Keratinocyte (primary cell): Measurements from ENCODE around the gene STIM1. TPM values are rescaled to one million over a fixed set of nuclear protein-coding genes. Genes with fewer than 3 reads are reported as not detected.
"Not testable (repeated sequence)": the region's sequence is repeated elsewhere in the genome, so short reads cannot be mapped to it uniquely, and the experiment has no call there.

Source experiments
- DNase-seq: peaks from one replicate; pipeline ENCODE4 v3.0.0-alpha.2; 2011; ENCODE audit warnings: low read depth, missing footprints, low spot score
- FAIRE-seq: peaks from 2 replicates; lab custom pipeline; 2011; peaks lifted over from hg19 to GRCh38; lab: Jason Lieb, UNC
- H2AFZ ChIP-seq: 2 replicates; pipeline ENCODE4 v1.6.0; 2012; ENCODE audit warnings: low read length, control low read depth, inconsistent platforms; ENCODE audit not compliant: control insufficient read depth
- H3K27ac ChIP-seq: 2 replicates; pipeline ENCODE4 v1.5.1; 2011; ENCODE audit warnings: low read length; ENCODE audit not compliant: control insufficient read depth, insufficient read depth
- H3K27me3 ChIP-seq: 3 replicates; pipeline ENCODE4 v1.6.0; 2011; ENCODE audit warnings: low read length; ENCODE audit not compliant: control insufficient read depth, insufficient read depth; ENCODE audit errors: extremely low read depth
- H3K36me3 ChIP-seq, 2 experiments: 2 replicates in 1 of 2; 3 replicates in 1 of 2; pipeline ENCODE4 v1.5.1; 2011; ENCODE audit warnings: low read length in 2 of 2, mild to moderate bottlenecking in 1 of 2; ENCODE audit not compliant: control insufficient read depth in 2 of 2, insufficient read depth in 2 of 2; ENCODE audit errors: extremely low read depth in 1 of 2
- H3K4me1 ChIP-seq: 3 replicates; pipeline ENCODE4 v1.5.1; 2011; ENCODE audit warnings: low read length; ENCODE audit not compliant: control insufficient read depth, insufficient read depth; ENCODE audit errors: extremely low read depth
- H3K4me2 ChIP-seq: 3 replicates; pipeline ENCODE4 v1.6.0; 2011; ENCODE audit warnings: low read depth, low read length; ENCODE audit not compliant: control insufficient read depth, insufficient read depth; ENCODE audit errors: extremely low read depth
- H3K4me3 ChIP-seq, 3 experiments: fragments of 200-600 bp in 1 of 3; sonication (generic) in 1 of 3; 2 replicates in 2 of 3; 3 replicates in 1 of 3; pipeline ENCODE4 v1.5.1; 2011 to 2016; ENCODE audit warnings: low read length in 3 of 3, mild to moderate bottlenecking in 3 of 3, control low read depth in 2 of 3, inconsistent platforms in 1 of 3, low read depth in 1 of 3, mixed read lengths in 1 of 3, mixed run types in 1 of 3, moderate library complexity in 1 of 3; ENCODE audit not compliant: control insufficient read depth in 2 of 3, insufficient read depth in 2 of 3; ENCODE audit errors: extremely low read depth in 1 of 3
- H3K79me2 ChIP-seq: 2 replicates; pipeline ENCODE4 v1.6.0; 2012; ENCODE audit warnings: low read length; ENCODE audit not compliant: control insufficient read depth, insufficient read depth
- H3K9ac ChIP-seq: 3 replicates; pipeline ENCODE4 v1.6.0; 2011; ENCODE audit warnings: low read length; ENCODE audit not compliant: control insufficient read depth, insufficient read depth; ENCODE audit errors: extremely low read depth
- H3K9me1 ChIP-seq: 3 replicates; pipeline ENCODE4 v1.6.0; 2011; ENCODE audit warnings: low read length; ENCODE audit not compliant: control insufficient read depth, insufficient read depth; ENCODE audit errors: extremely low read depth
- H3K9me3 ChIP-seq: 2 replicates; pipeline ENCODE4 v1.5.1; 2012; ENCODE audit warnings: low read depth, low read length; ENCODE audit not compliant: control insufficient read depth
- H4K20me1 ChIP-seq: 3 replicates; pipeline ENCODE4 v1.6.0; 2011; ENCODE audit warnings: low read length; ENCODE audit not compliant: control insufficient read depth, insufficient read depth; ENCODE audit errors: extremely low read depth
- CTCF ChIP-seq, 3 experiments: IDR thresholded peaks in 1 of 3; conservative IDR thresholded peaks in 1 of 3; optimal IDR thresholded peaks in 1 of 3; 2 replicates in 2 of 3; 3 replicates in 1 of 3; pipeline versions ENCODE3 to v1.5.1; 2011; ENCODE audit warnings: low read length in 3 of 3, mild to moderate bottlenecking in 3 of 3, moderate library complexity in 2 of 3, control low read depth in 1 of 3, inconsistent platforms in 1 of 3; ENCODE audit not compliant: insufficient read depth in 2 of 3; ENCODE audit errors: extremely low read depth in 1 of 3
- EZH2 ChIP-seq: IDR thresholded peaks from one replicate; pipeline ENCODE4 v1.6.1; 2012; ENCODE audit warnings: inconsistent platforms, mild to moderate bottlenecking, low read length, moderate library complexity
- dilution Hi-C: fragments of 300-500 bp; cut with MboI; formaldehyde crosslinking; loops from one replicate; pipeline ENCODE4 v1.7.0; 2020; ENCODE audit warnings: low sequenced_read_pairs; ENCODE audit not compliant: extremely low pct_ligation_motif_present
- polyA plus RNA-seq, 5 experiments: library from polyadenylated mRNA; depleted of rRNA in 3 of 5; stranded (reverse) in 3 of 5; stranded (forward) in 1 of 5; unstranded in 1 of 5; fragments of >200 nt; gene quantifications; 1 replicate in 1 of 5; 2 replicates in 3 of 5; 3 replicates in 1 of 5; pipeline versions ENCODE4 v1.2.1 to v1.2.3, GENCODE V29; 2011 to 2012; ENCODE audit warnings: missing spikeins in 2 of 5, low read depth in 1 of 5, low replicate concordance in 1 of 5

Gene STIM1
- polyA plus RNA-seq, 1 donor (not counting 4 experiments of a cell fraction or from before 2014, with no cell fraction given), result 23.7 TPM

GRCh38 chr11:3810446-3810845, 45.0 kb upstream of the STIM1 start:
- peaks cover 22% of the 10 kb centered on the region for H3K4me1 ChIP-seq
- H3K4me3 ChIP-seq, result no peak overlapping the region
- TF ChIP-seq EZH2, result no peak
- TF ChIP-seq CTCF (optimal IDR thresholded peaks at IDR 0.05 in 1 of 3, IDR thresholded peaks at IDR 0.05 in 1 of 3, conservative IDR thresholded peaks at IDR 0.05 in 1 of 3; ENCODE audit: extremely low read depth in 1 of 3, insufficient read depth in 2 of 3, low read length in 3 of 3), result no peak
- no peaks in the 10 kb centered on the region for H4K20me1 ChIP-seq
- no peaks in the 10 kb centered on the region for H3K27me3 ChIP-seq
- no peaks in the 10 kb centered on the region for H3K79me2 ChIP-seq
- no peak overlapping the region for H3K4me2 ChIP-seq
- H3K9ac ChIP-seq, result no peak overlapping the region
- DNase-seq (no peak), FAIRE-seq (no peak)
- H3K9me1 ChIP-seq, result peaks cover 2% of the 10 kb centered on the region
- no peaks in the 10 kb centered on the region for H3K9me3 ChIP-seq
- H3K36me3 ChIP-seq, result peaks cover 0 to 13% of the 10 kb centered on the region in 2 experiments
- H3K27ac ChIP-seq, result no peak overlapping the region
- dilution Hi-C loops, result no loop called here
- no peak overlapping the region for H2AFZ ChIP-seq

GRCh38 chr11:3810951-3811350, 44.5 kb upstream of the STIM1 start:
- Histone ChIP-seq H3K9ac (no peak overlapping the region), H3K4me3 (no peak overlapping the region), H3K36me3 (peaks cover 0 to 13% of the 10 kb centered on the region in 2 experiments), H3K9me1 (peaks cover 2% of the 10 kb centered on the region), H3K4me2 (no peak overlapping the region), H3K27ac (no peak overlapping the region), H3K27me3 (no peaks in the 10 kb centered on the region), H3K4me1 (peaks cover 22% of the 10 kb centered on the region), H2AFZ (no peak overlapping the region), H3K79me2 (no peaks in the 10 kb centered on the region), H3K9me3 (no peaks in the 10 kb centered on the region), H4K20me1 (no peaks in the 10 kb centered on the region)
- no peak for FAIRE-seq
- DNase-seq, result no peak
- dilution Hi-C loops, result no loop called here
- no peak for TF ChIP-seq EZH2
- TF ChIP-seq CTCF (optimal IDR thresholded peaks at IDR 0.05 in 1 of 3, IDR thresholded peaks at IDR 0.05 in 1 of 3, conservative IDR thresholded peaks at IDR 0.05 in 1 of 3; ENCODE audit: extremely low read depth in 1 of 3, insufficient read depth in 2 of 3, low read length in 3 of 3), result no peak

GRCh38 chr11:3814832-3815231, 40.6 kb upstream of the STIM1 start:
- dilution Hi-C loops, FAIRE-seq, DNase-seq: not testable (repeated sequence)

More at GRCh38 chr11:3814832-3815231, 40.6 kb upstream of the STIM1 start:
- not testable (repeated sequence) for H3K9ac ChIP-seq, H3K27ac ChIP-seq, H3K4me2 ChIP-seq, H4K20me1 ChIP-seq, H3K4me1 ChIP-seq, H3K9me3 ChIP-seq, H3K27me3 ChIP-seq, H3K9me1 ChIP-seq, H2AFZ ChIP-seq, H3K79me2 ChIP-seq, H3K4me3 ChIP-seq
- peaks cover 1 to 13% of the 10 kb centered on the region in 2 experiments for H3K36me3 ChIP-seq
